Endodermal cell (in vitro differentiated cells): ENCODE measurements around the gene TYW1. TPM values are rescaled to one million over a fixed set of nuclear protein-coding genes. Genes with fewer than 3 reads are reported as not detected.
A peak's percentile ranks its signal among the peaks of the same experiment; 100 is the strongest.
"Not testable (repeated sequence)": the region's sequence is repeated elsewhere in the genome, so short reads cannot be mapped to it uniquely, and the experiment has no call there.

Experiments
- DNase-seq: peaks from one replicate; pipeline ENCODE4 v3.0.0-alpha.2; 2017
- H3K27ac ChIP-seq: 2 replicates; pipeline ENCODE4 v1.5.1; 2013; ENCODE audit warnings: mild to moderate bottlenecking, low read depth, low read length, moderate library complexity
- H3K27me3 ChIP-seq: 2 replicates; pipeline ENCODE4 v1.6.1; 2013; ENCODE audit warnings: mild to moderate bottlenecking, low read length, moderate library complexity; ENCODE audit not compliant: insufficient read depth, control insufficient read depth, poor library complexity, severe bottlenecking
- H3K36me3 ChIP-seq: 2 replicates; pipeline ENCODE4 v1.7.0; 2013; ENCODE audit warnings: mild to moderate bottlenecking, low read length, moderate library complexity; ENCODE audit not compliant: control insufficient read depth, insufficient read depth
- H3K4me1 ChIP-seq: one replicate; pipeline ENCODE4 v1.7.0; 2013; ENCODE audit warnings: low read length; ENCODE audit not compliant: control insufficient read depth, insufficient read depth
- H3K4me3 ChIP-seq: 2 replicates; pipeline ENCODE4 v1.5.1; 2013; ENCODE audit warnings: mild to moderate bottlenecking, low read length, moderate library complexity
- H3K9ac ChIP-seq: 2 replicates; pipeline ENCODE4 v1.6.1; 2013; ENCODE audit warnings: mild to moderate bottlenecking, low read length, moderate library complexity; ENCODE audit not compliant: poor library complexity, severe bottlenecking; ENCODE audit errors: extremely low read depth
- H3K9me3 ChIP-seq: 2 replicates; pipeline ENCODE4 v1.6.1; 2013; ENCODE audit warnings: mild to moderate bottlenecking, low read length, moderate library complexity; ENCODE audit not compliant: control insufficient read depth
- H3K27ac Mint-ChIP-seq: 2 replicates; pipeline ENCODE4 v1.8.0; 2020; ENCODE audit warnings: mixed read lengths
- H3K27me3 Mint-ChIP-seq: 2 replicates; pipeline ENCODE4 v1.8.0; 2021; ENCODE audit warnings: mild to moderate bottlenecking, mixed read lengths; ENCODE audit not compliant: insufficient read depth
- H3K36me3 Mint-ChIP-seq: 2 replicates; pipeline ENCODE4 v1.8.0; 2020; ENCODE audit warnings: low read depth, mixed read lengths
- H3K4me1 Mint-ChIP-seq: 2 replicates; pipeline ENCODE4 v1.8.0; 2020; ENCODE audit warnings: mixed read lengths
- H3K4me3 Mint-ChIP-seq: 2 replicates; pipeline ENCODE4 v1.8.0; 2020; ENCODE audit warnings: mild to moderate bottlenecking, moderate library complexity, mixed read lengths
- H3K9me3 Mint-ChIP-seq: 2 replicates; pipeline ENCODE4 v1.8.0; 2020; ENCODE audit warnings: mild to moderate bottlenecking, mixed read lengths
- WGBS, 2 experiments: methylation state at CpG; one replicate each; pipeline versions ENCODE4 v1.1.5 to v1.1.7; 2013; ENCODE audit warnings: missing lambda C conversion rate in 2 of 2, mixed read lengths in 1 of 2; ENCODE audit not compliant: insufficient coverage in 1 of 2, insufficient read length in 1 of 2; 5-methylcytosine and 5-hydroxymethylcytosine counted together
- total RNA-seq, 2 donors: library from RNA; stranded (reverse); fragmentation: NEBNext Ultra II Directional in 1 of 2; extraction: Animal tissue kit (Norgen Biotek cat#: 25700) in 1 of 2; gene quantifications; 2 replicates in 1 of 2; 3 replicates in 1 of 2; pipeline ENCODE4 v1.2.1, GENCODE V29; 2021
- TF ChIP-seq, protein P1 (sequence below): fragments of 200-600 bp; sonication (generic); conservative IDR thresholded peaks from 2 replicates; pipeline ENCODE4 v1.5.0; 2021; ENCODE audit warnings: antibody characterized with exemption, mild to moderate bottlenecking

TYW1 gene
- total RNA-seq, 2 donors from 2014 or later = 17.8 to 18.7 TPM

DNA sequence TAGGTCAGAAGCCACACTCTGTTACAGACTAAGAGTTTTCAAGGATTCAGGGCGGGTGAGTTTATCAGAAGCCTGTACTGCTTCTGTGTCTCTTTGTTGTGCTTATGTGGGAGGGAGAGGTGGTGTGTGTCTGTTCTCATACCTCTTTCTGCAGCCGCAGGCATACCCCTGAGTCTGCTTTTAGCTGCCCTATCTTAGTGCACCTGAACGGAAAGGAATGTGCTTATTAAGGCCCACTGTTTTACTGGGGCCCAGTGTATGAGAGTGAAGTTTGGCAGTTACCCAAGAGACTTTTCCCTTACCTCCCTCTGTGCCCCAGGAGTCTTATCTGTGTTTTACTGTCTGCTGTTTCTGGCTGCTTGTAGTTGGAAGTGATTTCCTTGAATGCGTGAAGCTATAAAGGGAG lies 104.3 kb downstream of the TYW1 start:
- H3K36me3 Mint-ChIP-seq = peaks cover 46% of the 10 kb centered on the region

DNA sequence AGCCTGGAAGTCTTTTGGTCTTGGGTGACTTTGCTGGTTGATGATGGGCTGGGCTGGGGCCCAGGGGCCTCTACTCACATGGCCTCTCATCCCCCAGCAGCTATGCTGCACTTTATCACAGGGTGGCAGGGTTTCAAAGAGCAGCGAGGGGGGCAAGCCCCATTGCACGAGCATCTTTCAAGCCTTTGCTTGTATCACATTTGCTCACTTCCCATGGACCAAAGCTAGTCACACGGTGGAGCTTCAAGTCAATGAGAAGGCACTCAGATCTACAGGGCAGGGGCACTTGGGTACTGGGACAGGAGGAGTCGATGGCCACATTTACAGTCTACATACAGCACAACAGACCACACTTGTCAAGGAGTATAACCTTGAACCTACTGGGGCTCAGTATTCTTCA lies 108.3 kb downstream of the TYW1 start:
- not testable (repeated sequence) for H3K27me3 Mint-ChIP-seq

More for the DNA sequence above, 104.3 kb downstream of the TYW1 start:
- no peak overlapping the region for H3K27ac ChIP-seq
- H3K4me3 ChIP-seq = no peak overlapping the region
- H3K9me3 ChIP-seq = peaks cover 5% of the 10 kb centered on the region
- peak; percentile 49 for DNase-seq
- WGBS, 2 experiments = 84 to 100% methylated on average over 1 to 4 of the region's 4 CpGs
- no peaks in the 10 kb centered on the region for H3K4me1 ChIP-seq
- no peak overlapping the region for H3K9ac ChIP-seq
- no peak overlapping the region for H3K4me3 Mint-ChIP-seq
- TF ChIP-seq, protein P1, sequence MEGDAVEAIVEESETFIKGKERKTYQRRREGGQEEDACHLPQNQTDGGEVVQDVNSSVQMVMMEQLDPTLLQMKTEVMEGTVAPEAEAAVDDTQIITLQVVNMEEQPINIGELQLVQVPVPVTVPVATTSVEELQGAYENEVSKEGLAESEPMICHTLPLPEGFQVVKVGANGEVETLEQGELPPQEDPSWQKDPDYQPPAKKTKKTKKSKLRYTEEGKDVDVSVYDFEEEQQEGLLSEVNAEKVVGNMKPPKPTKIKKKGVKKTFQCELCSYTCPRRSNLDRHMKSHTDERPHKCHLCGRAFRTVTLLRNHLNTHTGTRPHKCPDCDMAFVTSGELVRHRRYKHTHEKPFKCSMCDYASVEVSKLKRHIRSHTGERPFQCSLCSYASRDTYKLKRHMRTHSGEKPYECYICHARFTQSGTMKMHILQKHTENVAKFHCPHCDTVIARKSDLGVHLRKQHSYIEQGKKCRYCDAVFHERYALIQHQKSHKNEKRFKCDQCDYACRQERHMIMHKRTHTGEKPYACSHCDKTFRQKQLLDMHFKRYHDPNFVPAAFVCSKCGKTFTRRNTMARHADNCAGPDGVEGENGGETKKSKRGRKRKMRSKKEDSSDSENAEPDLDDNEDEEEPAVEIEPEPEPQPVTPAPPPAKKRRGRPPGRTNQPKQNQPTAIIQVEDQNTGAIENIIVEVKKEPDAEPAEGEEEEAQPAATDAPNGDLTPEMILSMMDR = no peak
- H3K27me3 ChIP-seq = no peaks in the 10 kb centered on the region
- H3K27ac Mint-ChIP-seq = peak overlapping the region; percentile 28
- peaks cover 5% of the 10 kb centered on the region for H3K9me3 Mint-ChIP-seq
- peaks cover 6% of the 10 kb centered on the region for H3K36me3 ChIP-seq
- H3K4me1 Mint-ChIP-seq = peaks cover 10% of the 10 kb centered on the region
- no peaks in the 10 kb centered on the region for H3K27me3 Mint-ChIP-seq

DNA sequence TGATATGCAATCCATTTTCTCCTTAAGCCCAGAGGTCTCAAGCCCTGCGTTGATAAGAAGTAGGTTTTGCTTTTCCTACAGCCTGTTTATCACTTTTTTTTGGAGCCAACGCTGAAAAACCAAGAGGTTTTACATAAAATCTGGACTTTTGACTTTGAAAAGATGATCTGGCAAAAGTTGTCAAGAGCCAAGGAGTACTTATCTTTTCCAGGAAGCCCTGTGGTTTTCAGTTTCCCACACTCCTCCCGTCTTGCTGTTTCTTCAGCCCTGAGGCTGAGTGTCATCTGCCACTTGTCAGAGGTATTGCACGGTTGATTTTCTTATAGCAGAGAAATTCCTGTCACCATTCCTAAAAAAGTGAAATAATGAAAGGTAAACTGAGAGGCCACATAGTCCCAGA lies 108.7 kb downstream of the TYW1 start:
- WGBS, 2 experiments = 92 to 100% methylated on average over 3 to 4 of the region's 4 CpGs
- Histone ChIP-seq H3K4me3 (no peak overlapping the region), H3K9ac (no peak overlapping the region), H3K36me3 (no peaks in the 10 kb centered on the region), H3K27me3 (no peaks in the 10 kb centered on the region), H3K4me1 (no peaks in the 10 kb centered on the region), H3K27ac (no peak overlapping the region), H3K9me3 (peaks cover 2% of the 10 kb centered on the region)
- Mint-ChIP-seq H3K4me3 (no peak overlapping the region), H3K4me1 (peaks cover 7% of the 10 kb centered on the region), H3K27me3 (no peaks in the 10 kb centered on the region), H3K36me3 (peaks cover 38% of the 10 kb centered on the region), H3K9me3 (peaks cover 5% of the 10 kb centered on the region), H3K27ac (no peak overlapping the region)
- TF ChIP-seq, protein P1 = no peak
- no peak for DNase-seq

More for the DNA sequence above, 108.3 kb downstream of the TYW1 start:
- H3K36me3 Mint-ChIP-seq = peaks cover 38% of the 10 kb centered on the region
- not testable (repeated sequence) for H3K9me3 Mint-ChIP-seq, H3K4me1 ChIP-seq, H3K4me3 Mint-ChIP-seq, H3K27ac Mint-ChIP-seq, DNase-seq, H3K4me3 ChIP-seq, H3K4me1 Mint-ChIP-seq, H3K9me3 ChIP-seq, H3K27me3 ChIP-seq, H3K36me3 ChIP-seq, H3K9ac ChIP-seq, H3K27ac ChIP-seq
- WGBS, 2 experiments = 92 to 94% methylated on average over 2 to 4 of the region's 4 CpGs

DNA sequence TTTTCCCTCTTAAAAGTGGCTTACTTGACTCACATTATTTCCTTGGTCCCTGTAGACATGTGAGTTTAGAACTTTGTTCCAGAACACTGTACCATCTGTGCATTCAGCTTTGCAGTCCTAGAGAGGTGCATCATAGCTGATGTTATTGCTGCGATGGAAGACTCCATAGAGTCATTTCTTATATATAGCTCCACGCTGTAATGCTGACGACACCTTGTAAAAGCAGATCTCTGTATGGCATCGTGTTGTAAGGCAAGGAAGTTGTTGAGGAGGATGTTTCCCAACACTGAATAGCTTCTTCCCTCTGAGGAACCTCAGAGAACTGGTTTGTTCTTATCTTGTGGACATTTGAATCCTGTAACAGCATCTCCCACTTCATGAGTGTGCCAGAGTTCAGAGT lies 109.6 kb downstream of the TYW1 start:
- not testable (repeated sequence) for H3K27ac Mint-ChIP-seq, H3K4me3 Mint-ChIP-seq, H3K36me3 ChIP-seq, DNase-seq, H3K9ac ChIP-seq, H3K4me1 ChIP-seq, H3K9me3 Mint-ChIP-seq, H3K27me3 Mint-ChIP-seq, H3K4me3 ChIP-seq, H3K9me3 ChIP-seq, H3K4me1 Mint-ChIP-seq, H3K27me3 ChIP-seq, H3K27ac ChIP-seq
- 40% methylated on average over 1 of the region's 4 CpGs; no CpG with 5 or more reads in 1 of the 2 experiments for WGBS, 2 experiments
- peaks cover 40% of the 10 kb centered on the region for H3K36me3 Mint-ChIP-seq

DNA sequence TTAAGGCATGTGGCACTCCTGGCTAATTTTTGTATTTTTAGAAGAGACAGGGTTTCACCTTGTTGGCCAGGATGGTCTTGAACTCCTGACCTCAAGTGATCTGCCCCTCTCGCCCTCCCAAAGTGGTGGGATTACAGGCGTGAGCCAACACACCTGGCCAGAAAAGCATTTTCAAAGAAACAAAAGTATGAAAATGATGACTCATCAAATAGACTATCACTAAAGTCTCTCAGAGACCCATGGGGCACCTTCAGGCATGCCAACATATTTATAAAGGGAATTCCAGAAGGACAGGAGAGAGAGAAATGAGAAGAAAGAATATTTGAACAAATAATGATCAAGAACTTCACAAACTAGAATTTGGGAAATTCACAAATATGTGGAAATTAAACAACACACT lies 114.7 kb downstream of the TYW1 start:
- not testable (repeated sequence) for H3K4me1 ChIP-seq, H3K4me3 Mint-ChIP-seq, H3K27me3 ChIP-seq, H3K9ac ChIP-seq, H3K27ac Mint-ChIP-seq, H3K9me3 ChIP-seq, H3K27ac ChIP-seq, H3K27me3 Mint-ChIP-seq, DNase-seq, H3K9me3 Mint-ChIP-seq, H3K36me3 ChIP-seq, H3K4me3 ChIP-seq
- 92% methylated on average over 2 of the region's 2 CpGs; no CpG with 5 or more reads in 1 of the 2 experiments for WGBS, 2 experiments
- Mint-ChIP-seq H3K4me1 (peaks cover 12% of the 10 kb centered on the region), H3K36me3 (peaks cover 20% of the 10 kb centered on the region)

DNA sequence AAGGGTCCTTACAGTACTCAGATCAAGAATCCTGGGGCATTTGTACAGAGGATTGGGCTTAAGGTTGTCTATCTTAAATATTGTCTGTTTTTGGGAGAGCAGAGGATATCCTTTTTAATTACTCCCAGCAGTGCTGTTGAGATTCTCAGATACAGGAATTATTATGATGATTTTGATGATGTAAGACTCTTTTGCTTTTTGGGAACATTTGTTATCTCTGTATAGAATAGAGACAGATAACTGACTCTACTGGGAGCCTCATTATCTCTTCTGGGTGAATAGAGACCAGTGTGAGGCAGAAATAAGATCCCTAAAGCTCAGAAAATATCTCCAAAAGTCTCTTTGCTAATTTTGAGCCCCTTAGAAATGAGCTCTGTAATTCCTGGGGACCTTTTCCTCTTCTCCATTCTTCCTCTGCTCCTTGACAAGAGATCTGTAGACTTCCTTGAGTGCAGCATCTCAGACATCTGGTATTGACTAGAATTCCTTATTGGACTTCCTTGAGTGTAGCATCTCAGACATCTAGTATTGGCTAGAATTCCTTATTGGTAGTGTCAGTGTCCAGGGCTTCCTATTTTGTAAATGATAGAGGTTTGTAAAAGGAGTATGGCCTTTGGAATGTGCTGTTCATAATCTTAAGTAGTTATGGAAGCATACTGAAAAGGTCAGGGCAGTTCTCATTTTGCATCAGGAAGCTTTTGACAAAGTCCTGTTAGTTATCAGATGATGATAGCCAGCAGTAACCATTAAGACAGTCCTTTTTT lies 118.0 kb downstream of the TYW1 start:
- not testable (repeated sequence) for H3K9me3 Mint-ChIP-seq, H3K27me3 Mint-ChIP-seq, H3K9me3 ChIP-seq, DNase-seq, H3K27me3 ChIP-seq, H3K27ac Mint-ChIP-seq, H3K9ac ChIP-seq, H3K4me1 ChIP-seq, H3K27ac ChIP-seq, H3K4me3 ChIP-seq, H3K36me3 ChIP-seq, H3K4me3 Mint-ChIP-seq
- H3K4me1 Mint-ChIP-seq = peaks cover 14% of the 10 kb centered on the region
- H3K36me3 Mint-ChIP-seq = peaks cover 23% of the 10 kb centered on the region
